GM18907 (cell line): ENCODE results near the gene RFX8.
"Not testable (repeated sequence)": the region's sequence is repeated elsewhere in the genome, so short reads cannot be mapped to it uniquely, and the experiment has no call there.

Source experiments
- ATAC-seq: cut with Tn5 transposase; IDR thresholded peaks from one replicate; pipeline ENCODE4 v1.9.1; 2021; ENCODE audit warnings: mild to moderate bottlenecking, moderate library complexity; ENCODE audit not compliant: unreplicated experiment

The RFX8 gene

GRCh38 chr2:101474731-101475384 lies at the start of gene RFX8:
TSS of gene RFX8 (minus strand) at chr2:101475112. CDS start at chr2:101466848, 8,264 bp downstream.
- ATAC-seq = no peak

DNA sequence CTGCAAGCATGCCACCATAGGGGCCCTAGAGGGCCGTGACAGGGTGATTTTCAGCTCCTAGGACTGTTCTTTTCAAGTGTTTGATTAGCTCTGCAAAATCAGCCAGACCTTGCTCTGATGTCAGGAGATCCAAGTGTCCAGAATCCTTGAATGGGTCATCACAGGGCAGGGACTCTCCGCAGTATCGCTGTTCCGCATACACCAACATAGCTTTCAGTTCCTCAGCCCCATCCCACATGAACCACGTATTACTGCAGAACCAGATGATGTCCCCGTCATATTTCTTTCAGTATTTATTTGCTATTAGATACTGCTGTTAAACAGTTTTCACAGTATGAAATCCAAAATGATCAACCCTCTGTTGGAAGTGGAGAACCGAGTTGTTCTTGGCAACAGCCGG lies 46.6 kb upstream of the RFX8 start:
- no peak for ATAC-seq

GRCh38 chr2:101520246-101520645 lies 45.3 kb upstream of the RFX8 start:
- no peak for ATAC-seq

DNA sequence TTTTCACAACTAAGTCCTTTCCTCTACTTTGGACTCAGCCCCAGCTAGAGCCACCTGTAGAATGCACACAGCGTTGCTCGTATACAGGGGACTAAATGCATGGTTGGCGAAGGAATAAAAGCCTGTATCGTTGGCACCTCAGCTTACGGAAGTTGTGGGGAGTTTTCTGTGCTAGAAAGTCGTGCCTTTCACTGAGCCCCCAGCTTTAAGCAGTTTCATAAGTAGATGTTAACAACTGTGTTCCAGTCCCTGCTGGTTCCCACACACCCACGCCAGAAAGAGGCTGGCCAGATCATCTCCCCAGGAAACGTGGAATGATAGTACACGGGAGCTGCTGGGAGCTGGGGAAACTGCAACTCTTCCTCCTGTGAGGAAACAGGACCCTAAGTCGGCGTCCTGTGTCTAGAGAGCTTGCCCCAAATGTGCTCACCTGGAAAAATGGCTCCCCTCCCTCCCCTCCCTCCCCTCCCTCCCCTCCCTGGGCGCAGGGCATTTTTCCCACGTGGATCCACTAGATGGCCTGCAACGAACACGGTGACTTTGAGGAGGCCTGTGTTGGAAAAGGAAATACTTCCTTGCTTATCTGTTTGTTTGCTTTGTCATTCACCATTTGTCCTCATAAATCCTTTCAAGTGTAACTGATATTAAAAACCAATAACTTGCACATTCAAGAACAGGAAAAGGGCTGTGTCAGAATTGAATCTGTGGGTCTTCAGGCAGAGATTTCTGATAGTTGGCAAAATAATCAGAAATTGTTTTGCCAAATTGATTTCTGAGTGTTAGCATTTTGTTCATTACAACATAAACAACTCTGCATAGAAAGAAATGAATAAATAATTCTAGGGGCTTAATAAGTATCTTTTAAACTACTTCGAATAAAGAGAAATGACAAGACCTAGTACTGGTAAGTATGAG lies 43.9 kb upstream of the RFX8 start:
- no peak for ATAC-seq

DNA sequence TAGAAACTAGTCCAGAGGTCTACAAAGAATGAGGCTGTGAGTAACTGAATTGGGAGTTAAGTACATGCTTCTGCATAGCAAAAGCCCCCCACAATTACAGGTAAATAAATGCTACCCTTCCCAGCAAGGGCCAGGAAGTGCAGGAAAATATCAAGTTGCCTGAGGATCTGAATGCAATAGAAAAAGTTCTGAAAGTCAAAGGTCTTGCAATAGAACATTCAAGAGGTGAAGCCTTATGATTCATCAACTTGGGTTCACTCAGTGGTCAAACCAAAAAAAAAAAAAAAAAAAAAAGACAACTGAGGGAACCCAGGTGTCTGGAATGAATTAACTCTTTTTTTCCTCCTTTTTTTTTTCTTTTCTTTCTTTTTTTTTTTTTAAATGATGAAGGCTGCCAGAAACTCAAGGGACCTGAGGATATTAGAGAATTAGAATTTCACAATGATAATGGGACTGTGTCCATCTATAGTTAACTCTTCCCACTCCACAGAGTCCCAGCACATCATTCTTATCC lies 42.9 kb upstream of the RFX8 start:
- no peak for ATAC-seq

DNA sequence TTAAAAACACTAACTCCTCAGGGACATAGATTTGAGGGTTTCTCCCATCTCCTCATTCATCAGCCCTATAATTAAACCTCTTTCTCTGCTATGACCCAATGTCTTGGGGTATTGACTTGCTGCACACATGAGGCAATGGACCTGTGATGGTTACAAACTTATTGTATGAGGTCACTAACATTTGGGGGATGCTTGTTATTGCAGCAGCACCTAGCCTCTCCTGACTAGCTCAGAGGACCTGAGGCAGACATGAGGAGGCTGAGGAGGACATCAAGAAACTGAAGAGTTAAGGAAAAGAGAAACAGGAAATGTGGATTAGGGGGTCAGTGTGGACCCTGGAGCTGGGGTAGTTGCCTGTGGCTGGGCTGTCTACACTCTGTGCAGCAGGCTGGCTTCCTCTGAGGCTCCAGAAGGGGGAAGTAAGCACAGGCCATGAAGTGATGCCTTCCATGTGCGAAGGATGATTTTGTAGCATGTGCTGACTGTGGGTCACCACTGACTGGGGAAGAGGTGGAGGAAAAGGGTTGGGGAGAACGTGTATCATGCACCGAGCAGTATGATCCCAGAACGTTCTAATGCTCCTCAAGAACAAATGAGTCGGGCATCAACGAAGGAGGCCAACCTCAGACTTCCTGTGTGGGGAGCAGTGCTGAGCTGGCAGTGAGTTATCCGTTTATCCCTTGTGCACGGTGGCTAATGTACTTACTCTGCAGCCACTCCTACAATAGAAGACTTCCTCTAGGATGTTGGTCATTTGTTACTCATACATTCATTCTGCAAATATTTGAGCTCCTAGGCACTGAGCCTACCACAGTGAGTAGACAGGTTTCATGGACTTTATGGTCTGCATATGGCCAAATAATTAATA lies 42.1 kb upstream of the RFX8 start:
- ATAC-seq = no peak

- ATAC-seq = no peak
These were observed 41.4 kb upstream of the RFX8 start for GRCh38 chr2:101516349-101516748.

- ATAC-seq = no peak
These were observed 40.6 kb upstream of the RFX8 start for GRCh38 chr2:101515477-101515876.

DNA sequence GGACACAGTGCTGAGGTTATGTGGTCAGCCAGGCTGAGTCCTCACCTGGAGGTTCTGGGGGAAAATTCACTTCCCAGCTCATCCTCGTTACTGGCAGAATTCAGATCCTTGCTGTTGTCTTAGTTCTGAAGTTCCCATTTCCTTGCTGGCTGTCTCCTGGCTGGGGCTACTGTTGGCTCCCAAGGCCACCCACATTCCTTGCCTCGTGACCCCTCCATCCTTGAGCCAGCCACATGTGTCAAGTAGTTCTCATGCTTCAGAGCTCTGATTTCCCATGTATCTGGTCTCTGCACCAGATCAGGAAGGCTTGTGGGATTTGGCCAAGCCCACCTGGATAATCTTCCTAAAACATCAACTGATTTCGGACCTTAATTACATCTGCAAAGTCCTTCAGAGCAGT lies 38.1 kb upstream of the RFX8 start:
- no peak for ATAC-seq

GRCh38 chr2:101511381-101511780 lies 36.5 kb upstream of the RFX8 start:
- ATAC-seq = no peak

DNA sequence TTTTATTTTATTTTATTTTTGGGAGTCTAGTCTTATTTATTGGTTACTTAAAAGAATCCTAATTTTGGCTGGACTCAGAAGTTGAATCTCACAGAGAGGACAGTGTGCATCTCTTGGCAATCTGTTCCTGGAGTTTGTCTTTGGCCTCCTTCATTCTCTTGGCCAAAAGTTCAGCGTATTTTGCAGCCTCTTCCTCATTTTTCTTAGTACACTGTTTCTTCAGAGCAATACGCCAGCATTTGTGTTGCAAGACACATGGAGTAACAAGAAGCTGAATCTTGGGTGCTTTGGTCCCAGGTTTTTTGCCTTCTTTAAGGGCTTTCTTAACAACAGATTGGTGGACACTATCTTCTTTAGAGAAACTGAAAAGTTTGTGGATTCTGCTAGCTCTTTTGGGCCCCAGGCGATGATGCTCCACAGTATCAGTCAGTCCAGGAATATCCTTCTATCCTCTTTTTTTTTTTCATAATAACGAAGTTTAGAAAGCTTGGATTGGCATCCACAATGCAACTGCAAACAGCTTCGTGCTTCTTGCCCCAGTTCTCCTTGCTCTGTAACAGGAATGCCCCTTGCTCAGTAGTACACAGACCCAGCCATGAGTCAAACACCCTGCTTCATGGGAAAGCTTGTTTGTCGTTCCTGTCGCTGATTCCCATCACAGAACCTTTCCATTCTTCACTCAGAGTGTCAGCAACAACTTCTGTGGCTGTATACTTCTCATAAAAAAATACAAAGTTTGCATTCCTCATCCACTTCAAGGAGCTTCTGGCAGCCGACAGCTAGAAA lies 34.8 kb upstream of the RFX8 start:
- no peak for ATAC-seq

DNA sequence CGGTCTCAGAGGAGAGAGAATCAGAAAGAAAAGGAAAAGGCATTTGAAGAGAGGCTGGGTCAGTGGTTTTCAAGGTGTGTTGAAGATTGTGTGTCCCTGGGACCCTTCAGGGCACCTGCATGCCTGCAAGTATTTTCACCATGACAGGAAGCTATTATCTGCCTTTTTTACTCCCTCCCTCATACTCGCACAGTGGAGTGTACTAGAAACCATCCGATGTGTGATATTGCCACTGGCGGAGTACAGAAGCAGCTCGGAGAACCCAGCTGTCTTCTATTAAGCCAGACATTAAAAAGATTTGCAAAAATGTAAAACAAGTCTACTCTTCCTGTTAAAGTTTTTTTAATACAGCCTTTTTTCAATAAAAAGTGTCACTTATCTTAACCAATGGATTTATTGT lies 33.7 kb upstream of the RFX8 start:
- ATAC-seq = no peak

GRCh38 chr2:101505276-101505675 lies 30.4 kb upstream of the RFX8 start:
- not testable (repeated sequence) for ATAC-seq

- not testable (repeated sequence) for ATAC-seq
These were observed 29.8 kb upstream of the RFX8 start for GRCh38 chr2:101504744-101505143.

- ATAC-seq = no peak
These were observed 27.2 kb upstream of the RFX8 start for GRCh38 chr2:101502095-101502494.

DNA sequence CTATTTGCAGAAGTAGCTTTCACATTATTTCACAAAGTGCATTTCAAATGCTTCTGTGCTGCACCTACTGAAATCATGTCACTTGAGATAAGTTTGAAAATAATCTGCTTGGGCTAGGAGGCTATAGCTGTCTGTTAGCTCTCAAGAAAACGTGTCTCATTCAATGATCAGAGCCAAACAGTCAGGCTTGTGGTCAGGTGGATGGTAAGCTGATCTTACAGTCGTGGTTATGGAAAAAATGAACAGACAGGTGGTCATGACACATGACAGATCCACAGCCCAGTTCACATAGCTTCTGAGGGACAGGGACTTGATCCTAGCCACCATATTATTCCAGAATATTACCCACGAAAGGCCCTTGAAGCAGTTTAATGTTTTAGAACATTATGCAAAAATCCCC lies 26.5 kb upstream of the RFX8 start:
- no peak for ATAC-seq

DNA sequence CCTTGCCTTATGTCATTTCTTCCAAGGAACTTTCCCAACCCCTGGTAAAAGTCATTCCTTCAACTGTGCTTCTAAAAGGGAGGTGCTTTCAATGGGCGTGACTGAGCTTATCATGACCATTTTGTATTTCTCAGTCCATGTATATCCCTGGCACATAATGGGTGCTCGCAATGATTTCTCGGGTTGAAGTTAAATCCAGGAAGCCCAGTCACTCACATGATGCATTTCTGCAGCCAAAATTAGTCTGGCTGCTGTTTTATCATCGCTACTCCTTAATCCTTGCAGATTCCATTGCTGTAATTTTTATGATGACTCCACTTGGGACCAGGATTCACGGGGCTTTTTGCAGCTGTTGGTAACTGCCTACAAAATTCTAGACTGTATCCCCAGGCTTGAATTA lies 25.9 kb upstream of the RFX8 start:
- ATAC-seq = no peak

DNA sequence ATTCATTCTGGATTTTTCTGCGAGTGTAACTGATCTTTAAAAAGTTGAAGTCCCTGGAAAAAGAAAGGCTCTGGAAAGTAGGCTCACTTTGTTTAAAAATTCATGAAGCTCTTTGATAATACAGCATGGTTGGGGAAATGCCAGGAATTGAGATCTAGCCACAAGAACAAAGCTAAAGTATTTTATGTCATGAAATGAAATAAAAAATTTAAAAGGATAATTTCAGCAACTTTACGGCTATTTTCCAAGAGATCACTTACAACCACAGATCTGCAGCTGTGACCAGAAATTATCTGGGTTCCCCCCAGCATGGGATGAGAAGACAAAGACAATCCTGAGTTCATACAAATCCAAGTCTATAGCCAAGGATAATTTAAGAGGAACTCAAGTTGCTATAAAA lies 25.3 kb upstream of the RFX8 start:
- no peak for ATAC-seq

DNA sequence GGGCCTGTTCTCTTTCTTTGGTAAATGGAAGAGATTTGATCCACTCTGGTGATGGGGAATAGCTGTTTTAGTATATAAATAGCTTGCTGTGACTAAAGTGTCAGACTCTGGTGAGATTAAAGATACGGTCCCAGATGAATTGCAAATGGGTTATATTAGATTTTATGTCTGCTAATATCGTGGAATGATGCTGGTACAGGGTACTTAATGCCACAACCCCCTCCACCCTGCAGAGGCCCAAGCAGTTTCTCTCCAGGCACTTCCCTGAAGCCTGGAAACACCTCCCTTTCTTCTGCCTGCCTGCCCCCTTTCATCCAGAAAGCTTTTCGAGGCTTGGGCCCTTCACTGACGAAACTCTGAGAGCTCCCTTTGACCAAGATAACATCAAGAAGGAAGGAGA lies 21.4 kb upstream of the RFX8 start:
- ATAC-seq = no peak

- ATAC-seq = no peak
These were observed 18.1 kb upstream of the RFX8 start for GRCh38 chr2:101492936-101493473.
